Subcutaneous preadipocyte (primary cell): ENCODE results near the gene PRPSAP1. TPM values are rescaled to one million over a fixed set of nuclear protein-coding genes. Genes with fewer than 3 reads are reported as not detected.

Source experiments
- small RNA-seq: library from RNA; depleted of rRNA; stranded (forward); fragments of <200 nt; gene quantifications from one replicate; pipeline ENCODE3, GENCODE V24; 2012
- total RNA-seq: library from RNA; depleted of rRNA; stranded (reverse); fragments of >200 nt; gene quantifications from 2 replicates; pipeline ENCODE4 v1.2.3, GENCODE V29; 2012

PRPSAP1 gene
- total RNA-seq = 30.9 and 42.6 TPM in 2 replicates

GRCh38 chr17:76353599-76354316 is at the start of gene PRPSAP1:
PRPSAP1 (minus strand) TSS chr17:76353916; CDS start chr17:76353703, 213 bp downstream.

GRCh38 chr17:76384222-76384986 is 30.7 kb upstream of the PRPSAP1 start, which contains the start of gene SPHK1:
SPHK1 (plus strand) TSS chr17:76384609; CDS start chr17:76385645, 1,036 bp downstream.

GRCh38 chr17:76307966-76308338 is 45.8 kb downstream of the PRPSAP1 start, which contains the start of gene QRICH2:
QRICH2 (minus strand) TSS chr17:76308276; CDS start chr17:76307998, 278 bp downstream.

GRCh38 chr17:76264755-76265623 is 88.7 kb downstream of the PRPSAP1 start, which contains the start of gene UBALD2:
UBALD2 (plus strand) TSS chr17:76265348; CDS start chr17:76265506, 158 bp downstream.

Small RNAs within 50 kb of the gene (small RNA-seq; reads per million reads assigned to genes)
- gene RF00019 = not detected
- gene RNU6-24P = not detected

Other genes starting within 250 kb of the PRPSAP1 start
- under 0.01 TPM in 1 of 2 replicates, not detected in the other for gene FOXJ1, start 212.7 kb downstream of the PRPSAP1 start, total RNA-seq
- gene RNF157, start 113.4 kb downstream of the PRPSAP1 start, total RNA-seq = 0.98 and 7.3 TPM in 2 replicates
- gene UBALD2, start 88.6 kb downstream of the PRPSAP1 start, total RNA-seq = 6.6 and 7.2 TPM in 2 replicates
- 1.1 and 2.2 TPM in 2 replicates for gene QRICH2, start 45.6 kb downstream of the PRPSAP1 start, total RNA-seq
- gene SPHK1, start 30.7 kb upstream of the PRPSAP1 start, total RNA-seq = 32.0 and 58.6 TPM in 2 replicates
- 15.1 and 27.4 TPM in 2 replicates for gene UBE2O, start 99.2 kb upstream of the PRPSAP1 start, total RNA-seq
- under 0.01 TPM in 1 of 2 replicates, not detected in the other for gene AANAT, start 113.7 kb upstream of the PRPSAP1 start, total RNA-seq
- gene RHBDF2, start 147.5 kb upstream of the PRPSAP1 start, total RNA-seq = 1.1 and 5.1 TPM in 2 replicates
- 13.9 and 19.1 TPM in 2 replicates for gene CYGB, start 183.8 kb upstream of the PRPSAP1 start, total RNA-seq
- 4.0 and 4.1 TPM in 2 replicates for gene PRCD, start 186.1 kb upstream of the PRPSAP1 start, total RNA-seq
- 0.20 TPM in 1 of 2 replicates, not detected in the other for gene ST6GALNAC2, start 231.9 kb upstream of the PRPSAP1 start, total RNA-seq